Measurements from ENCODE around the gene AQR. TPM values are rescaled to one million over a fixed set of nuclear protein-coding genes. Genes with fewer than 3 reads are reported as not detected.
"Not testable (repeated sequence)": the region's sequence is repeated elsewhere in the genome, so short reads cannot be mapped to it uniquely, and the experiment has no call there.

Gene AQR
- total RNA-seq, 1 experiment from 2014 or later, result 11.9 TPM

- no peak for DNase-seq (ENCODE audit: low read depth)
- in situ Hi-C loops (cut with HindIII; ENCODE audit: low pct_unique_long_range_greater_than_20kb, low sequenced_read_pairs), result no loop called here
Measured at GRCh38 chr15:34973512-34973911, 4.0 kb upstream of the AQR start.

GRCh38 chr15:34970098-34970643 lies 629 bp upstream of the AQR start:
- in situ Hi-C loops (cut with HindIII; ENCODE audit: low pct_unique_long_range_greater_than_20kb, low sequenced_read_pairs); DNase-seq (ENCODE audit: low read depth): not testable (repeated sequence)

- DNase-seq (ENCODE audit: low read depth), result no peak
- in situ Hi-C loops (cut with HindIII; ENCODE audit: low pct_unique_long_range_greater_than_20kb, low sequenced_read_pairs), result no loop called here
Measured at GRCh38 chr15:34964277-34964676, 5.3 kb downstream of the AQR start.

GRCh38 chr15:34953851-34954250 lies 15.7 kb downstream of the AQR start:
- in situ Hi-C loops (cut with HindIII; ENCODE audit: low pct_unique_long_range_greater_than_20kb, low sequenced_read_pairs), result no loop called here
- peak; percentile 34 for DNase-seq (ENCODE audit: low read depth)

GRCh38 chr15:34952481-34952880 lies 17.1 kb downstream of the AQR start:
- in situ Hi-C loops (cut with HindIII; ENCODE audit: low pct_unique_long_range_greater_than_20kb, low sequenced_read_pairs), result no loop called here

GRCh38 chr15:34951993-34952392 lies 17.5 kb downstream of the AQR start:
- DNase-seq (ENCODE audit: low read depth), result no peak
- in situ Hi-C loops (cut with HindIII; ENCODE audit: low pct_unique_long_range_greater_than_20kb, low sequenced_read_pairs), result no loop called here

More at GRCh38 chr15:34952481-34952880, 17.1 kb downstream of the AQR start:
- no peak for DNase-seq (ENCODE audit: low read depth)

GRCh38 chr15:34944936-34945335 lies 24.6 kb downstream of the AQR start:
- no peak for DNase-seq (ENCODE audit: low read depth)
- in situ Hi-C loops (cut with HindIII; ENCODE audit: low pct_unique_long_range_greater_than_20kb, low sequenced_read_pairs), result no loop called here

- DNase-seq (ENCODE audit: low read depth), result no peak
- in situ Hi-C loops (cut with HindIII; ENCODE audit: low pct_unique_long_range_greater_than_20kb, low sequenced_read_pairs), result no loop called here
Measured at GRCh38 chr15:34943711-34944110, 25.8 kb downstream of the AQR start.

- in situ Hi-C loops (cut with HindIII; ENCODE audit: low pct_unique_long_range_greater_than_20kb, low sequenced_read_pairs); DNase-seq (ENCODE audit: low read depth): not testable (repeated sequence)
Measured at GRCh38 chr15:34943264-34943663, 26.3 kb downstream of the AQR start.

- DNase-seq (ENCODE audit: low read depth), result peak; percentile 60
- in situ Hi-C loops (cut with HindIII; ENCODE audit: low pct_unique_long_range_greater_than_20kb, low sequenced_read_pairs), result no loop called here
Measured at GRCh38 chr15:34942363-34942762, 27.2 kb downstream of the AQR start.

GRCh38 chr15:34941831-34942230 lies 27.7 kb downstream of the AQR start:
- in situ Hi-C loops (cut with HindIII; ENCODE audit: low pct_unique_long_range_greater_than_20kb, low sequenced_read_pairs), result no loop called here
- DNase-seq (ENCODE audit: low read depth), result no peak

- no peak for DNase-seq (ENCODE audit: low read depth)
- in situ Hi-C loops (cut with HindIII; ENCODE audit: low pct_unique_long_range_greater_than_20kb, low sequenced_read_pairs), result no loop called here
Measured at GRCh38 chr15:34941185-34941698, 28.3 kb downstream of the AQR start.

GRCh38 chr15:34933432-34933975 lies 36.0 kb downstream of the AQR start:
- DNase-seq (ENCODE audit: low read depth), result no peak
- in situ Hi-C loops (cut with HindIII; ENCODE audit: low pct_unique_long_range_greater_than_20kb, low sequenced_read_pairs), result no loop called here

- DNase-seq (ENCODE audit: low read depth); in situ Hi-C loops (cut with HindIII; ENCODE audit: low pct_unique_long_range_greater_than_20kb, low sequenced_read_pairs): not testable (repeated sequence)
Measured at GRCh38 chr15:34928349-34928748, 41.2 kb downstream of the AQR start.

GRCh38 chr15:34927726-34928125 lies 41.8 kb downstream of the AQR start:
- in situ Hi-C loops (cut with HindIII; ENCODE audit: low pct_unique_long_range_greater_than_20kb, low sequenced_read_pairs), result no loop called here

GRCh38 chr15:34914317-34914716 lies 55.2 kb downstream of the AQR start:
- in situ Hi-C loops (cut with HindIII; ENCODE audit: low pct_unique_long_range_greater_than_20kb, low sequenced_read_pairs), result no loop called here
- DNase-seq (ENCODE audit: low read depth), result no peak

More at GRCh38 chr15:34927726-34928125, 41.8 kb downstream of the AQR start:
- no peak for DNase-seq (ENCODE audit: low read depth)

- in situ Hi-C loops (cut with HindIII; ENCODE audit: low pct_unique_long_range_greater_than_20kb, low sequenced_read_pairs), result no loop called here
- DNase-seq (ENCODE audit: low read depth), result no peak
Measured at GRCh38 chr15:34905047-34905446, 64.5 kb downstream of the AQR start.

GRCh38 chr15:34904527-34904926 lies 65.0 kb downstream of the AQR start:
- no peak for DNase-seq (ENCODE audit: low read depth)

GRCh38 chr15:34900748-34901147 lies 68.8 kb downstream of the AQR start:
- DNase-seq (ENCODE audit: low read depth), result no peak
- in situ Hi-C loops (cut with HindIII; ENCODE audit: low pct_unique_long_range_greater_than_20kb, low sequenced_read_pairs), result no loop called here

More at GRCh38 chr15:34904527-34904926, 65.0 kb downstream of the AQR start:
- in situ Hi-C loops (cut with HindIII; ENCODE audit: low pct_unique_long_range_greater_than_20kb, low sequenced_read_pairs), result no loop called here

GRCh38 chr15:34896183-34896582 lies 73.4 kb downstream of the AQR start:
- no peak for DNase-seq (ENCODE audit: low read depth)
- in situ Hi-C loops (cut with HindIII; ENCODE audit: low pct_unique_long_range_greater_than_20kb, low sequenced_read_pairs), result no loop called here
